ENCODE results near the gene PPCS.

PPCS gene

GRCh38 chr1:42420911-42421585 is 35.3 kb upstream of the PPCS start:
- TF ChIP-seq EZH2phosphoT487 (IDR thresholded peaks at IDR 0.05; ENCODE audit: low read length) = no peak
- no peak for TF ChIP-seq CTCF (IDR thresholded peaks at IDR 0.05; ENCODE audit: low read length)
- TF ChIP-seq EZH2 (optimal IDR thresholded peaks at IDR 0.05; ENCODE audit: low read depth, low read length) = no peak
- Histone ChIP-seq H3K27me3 (replicated peaks; ENCODE audit: insufficient read depth, low read length) (no peaks in the 10 kb centered on the region), H3K4me2 (ENCODE audit: low read depth, low read length) (no peak overlapping the region), H3K9me2 (replicated peaks; ENCODE audit: insufficient read depth, low read length) (no peaks in the 10 kb centered on the region), H3F3A (ENCODE audit: insufficient read depth, low read length) (no peaks in the 10 kb centered on the region), H3K36me3 (replicated peaks; ENCODE audit: insufficient read depth, low read length) (no peaks in the 10 kb centered on the region), H3K4me3 (ENCODE audit: low read length) (no peak overlapping the region), H3K9ac (ENCODE audit: low read length) (no peak overlapping the region), H2AFZ (ENCODE audit: low read length) (no peak overlapping the region), H3K9me3 (replicated peaks; ENCODE audit: insufficient read depth, low read length) (no peaks in the 10 kb centered on the region), H3K79me2 (ENCODE audit: low read length) (no peaks in the 10 kb centered on the region), H3K4me1 (ENCODE audit: low read length) (no peaks in the 10 kb centered on the region), H3K27ac (ENCODE audit: low read length) (no peak overlapping the region), H4K20me1 (ENCODE audit: insufficient read depth, low read length) (no peaks in the 10 kb centered on the region)
- no peak for DNase-seq

GRCh38 chr1:42422737-42423136 is 33.6 kb upstream of the PPCS start:
- no peaks in the 10 kb centered on the region for H4K20me1 ChIP-seq (ENCODE audit: insufficient read depth, low read length)
- no peaks in the 10 kb centered on the region for H3K36me3 ChIP-seq (replicated peaks; ENCODE audit: insufficient read depth, low read length)
- no peaks in the 10 kb centered on the region for H3K27me3 ChIP-seq (replicated peaks; ENCODE audit: insufficient read depth, low read length)
- H3K4me3 ChIP-seq (ENCODE audit: low read length) = no peak overlapping the region
- H3K9ac ChIP-seq (ENCODE audit: low read length) = no peak overlapping the region
- no peaks in the 10 kb centered on the region for H3K9me3 ChIP-seq (replicated peaks; ENCODE audit: insufficient read depth, low read length)
- no peak overlapping the region for H3K27ac ChIP-seq (ENCODE audit: low read length)
- no peaks in the 10 kb centered on the region for H3F3A ChIP-seq (ENCODE audit: insufficient read depth, low read length)
- H3K9me2 ChIP-seq (replicated peaks; ENCODE audit: insufficient read depth, low read length) = no peaks in the 10 kb centered on the region
- TF ChIP-seq EZH2phosphoT487 (IDR thresholded peaks at IDR 0.05; ENCODE audit: low read length) (no peak), EZH2 (optimal IDR thresholded peaks at IDR 0.05; ENCODE audit: low read depth, low read length) (no peak), CTCF (IDR thresholded peaks at IDR 0.05; ENCODE audit: low read length) (no peak)
- no peak for DNase-seq
- H3K4me1 ChIP-seq (ENCODE audit: low read length) = no peaks in the 10 kb centered on the region
- H3K4me2 ChIP-seq (ENCODE audit: low read depth, low read length) = no peak overlapping the region
- H2AFZ ChIP-seq (ENCODE audit: low read length) = no peak overlapping the region
- no peaks in the 10 kb centered on the region for H3K79me2 ChIP-seq (ENCODE audit: low read length)

GRCh38 chr1:42423681-42424080 is 32.7 kb upstream of the PPCS start:
- no peaks in the 10 kb centered on the region for H4K20me1 ChIP-seq (ENCODE audit: insufficient read depth, low read length)
- no peak overlapping the region for H3K27ac ChIP-seq (ENCODE audit: low read length)
- no peaks in the 10 kb centered on the region for H3K4me1 ChIP-seq (ENCODE audit: low read length)
- H3K4me2 ChIP-seq (ENCODE audit: low read depth, low read length) = no peak overlapping the region
- no peaks in the 10 kb centered on the region for H3K79me2 ChIP-seq (ENCODE audit: low read length)
- H3F3A ChIP-seq (ENCODE audit: insufficient read depth, low read length) = no peaks in the 10 kb centered on the region
- TF ChIP-seq EZH2phosphoT487 (IDR thresholded peaks at IDR 0.05; ENCODE audit: low read length) (no peak), CTCF (IDR thresholded peaks at IDR 0.05; ENCODE audit: low read length) (no peak), EZH2 (optimal IDR thresholded peaks at IDR 0.05; ENCODE audit: low read depth, low read length) (no peak)
- H3K9ac ChIP-seq (ENCODE audit: low read length) = no peak overlapping the region
- H3K27me3 ChIP-seq (replicated peaks; ENCODE audit: insufficient read depth, low read length) = no peaks in the 10 kb centered on the region
- no peak overlapping the region for H3K4me3 ChIP-seq (ENCODE audit: low read length)
- no peak overlapping the region for H2AFZ ChIP-seq (ENCODE audit: low read length)
- no peaks in the 10 kb centered on the region for H3K9me3 ChIP-seq (replicated peaks; ENCODE audit: insufficient read depth, low read length)
- H3K36me3 ChIP-seq (replicated peaks; ENCODE audit: insufficient read depth, low read length) = no peaks in the 10 kb centered on the region
- DNase-seq = no peak
- no peaks in the 10 kb centered on the region for H3K9me2 ChIP-seq (replicated peaks; ENCODE audit: insufficient read depth, low read length)
